K562 treated with DMSO at 1 percent for 48 hours (cell line): ENCODE measurements around the gene KRTAP1-5. TPM values are rescaled to one million over a fixed set of nuclear protein-coding genes. Genes with fewer than 3 reads are reported as not detected.

Experiments used
- total RNA-seq: library from RNA; unstranded; fragments of 300-600 nt; gene quantifications from 2 replicates; pipeline ENCODE4 v1.2.3, GENCODE V29; 2022; ENCODE audit warnings: low replicate concordance; ENCODE audit errors: extremely low read depth

The KRTAP1-5 gene
- total RNA-seq: not detected in 2 replicates

GRCh38 chr17:41026715-41027471 lies at the start of gene KRTAP1-5:
Gene KRTAP1-5, minus strand, starts transcription at chr17:41027208. Its CDS starts 53 bp downstream, at chr17:41027155.

GRCh38 chr17:41065829-41066624 lies 39.0 kb upstream of the KRTAP1-5 start, which contains the start of gene KRTAP2-4:
Gene KRTAP2-4, minus strand, starts transcription at chr17:41065879. Its CDS starts 34 bp downstream, at chr17:41065845.

GRCh38 chr17:41060052-41060604 lies 33.1 kb upstream of the KRTAP1-5 start, which contains the start of gene KRTAP2-3:
Gene KRTAP2-3, minus strand, starts transcription at chr17:41060114. Its CDS starts 64 bp downstream, at chr17:41060050.

GRCh38 chr17:41055130-41055529 lies 28.1 kb upstream of the KRTAP1-5 start, which contains the start of gene KRTAP2-2:
Gene KRTAP2-2, minus strand, starts transcription at chr17:41055230. Its CDS starts 19 bp downstream, at chr17:41055211.

GRCh38 chr17:41046735-41047465 lies 19.9 kb upstream of the KRTAP1-5 start, which contains the start of gene KRTAP2-1:
Gene KRTAP2-1, minus strand, starts transcription at chr17:41047316. Its CDS starts 49 bp downstream, at chr17:41047267.

GRCh38 chr17:41040783-41041571 lies 14.0 kb upstream of the KRTAP1-5 start, which contains the start of gene KRTAP1-1:
Gene KRTAP1-1, minus strand, starts transcription at chr17:41041450. Its CDS starts 53 bp downstream, at chr17:41041397.

GRCh38 chr17:41034346-41034935 lies 7.4 kb upstream of the KRTAP1-5 start, which contains the start of gene KRTAP1-3:
Gene KRTAP1-3, minus strand, starts transcription at chr17:41034874. Its CDS starts 53 bp downstream, at chr17:41034821.

GRCh38 chr17:41029633-41030245 lies 2.7 kb upstream of the KRTAP1-5 start, which contains the start of gene KRTAP1-4:
Gene KRTAP1-4, minus strand, starts transcription at chr17:41030195. Its CDS starts 117 bp downstream, at chr17:41030078.

GRCh38 chr17:41008811-41009210 lies 18.2 kb downstream of the KRTAP1-5 start, which contains the start of gene KRTAP3-1:
Gene KRTAP3-1, minus strand, starts transcription at chr17:41009128. Its CDS starts 54 bp downstream, at chr17:41009074.

GRCh38 chr17:40999563-40999962 lies 27.4 kb downstream of the KRTAP1-5 start, which contains the start of gene KRTAP3-2:
Gene KRTAP3-2, minus strand, starts transcription at chr17:40999906. Its CDS starts 53 bp downstream, at chr17:40999853.

GRCh38 chr17:40993839-40994238 lies 33.2 kb downstream of the KRTAP1-5 start, which contains the start of gene KRTAP3-3:
Gene KRTAP3-3, minus strand, starts transcription at chr17:40994164. Its CDS starts 67 bp downstream, at chr17:40994097.

GRCh38 chr17:40984226-40984625 lies 42.8 kb downstream of the KRTAP1-5 start, which contains the start of gene KRT40:
Gene KRT40, minus strand, starts transcription at chr17:40984326. Its CDS starts 53 bp downstream, at chr17:40984273.

Other genes with a start within 250 kb of the KRTAP1-5 start
- not detected in 2 replicates for gene KRT27, start 244.7 kb downstream of the KRTAP1-5 start, total RNA-seq
- gene KRT28, start 227.2 kb downstream of the KRTAP1-5 start, total RNA-seq: not detected in 2 replicates
- gene KRT10, start 204.6 kb downstream of the KRTAP1-5 start, total RNA-seq: not detected in 2 replicates
- gene KRT12, start 160.0 kb downstream of the KRTAP1-5 start, total RNA-seq: not detected in 2 replicates
- not detected in 2 replicates for gene KRT20, start 142.0 kb downstream of the KRTAP1-5 start, total RNA-seq
- not detected in 2 replicates for gene KRT23, start 89.6 kb downstream of the KRTAP1-5 start, total RNA-seq
- not detected in 2 replicates for gene KRT39, start 60.3 kb downstream of the KRTAP1-5 start, total RNA-seq
- not detected in 2 replicates for gene KRT40, start 42.9 kb downstream of the KRTAP1-5 start, total RNA-seq
- gene KRTAP3-3, start 33.0 kb downstream of the KRTAP1-5 start, total RNA-seq: not detected in 2 replicates
- gene KRTAP3-2, start 27.3 kb downstream of the KRTAP1-5 start, total RNA-seq: not detected in 2 replicates
- gene KRTAP3-1, start 18.1 kb downstream of the KRTAP1-5 start, total RNA-seq: not detected in 2 replicates
- gene KRTAP1-4, start 3.0 kb upstream of the KRTAP1-5 start, total RNA-seq: not detected in 2 replicates
- not detected in 2 replicates for gene KRTAP1-3, start 7.7 kb upstream of the KRTAP1-5 start, total RNA-seq
- gene KRTAP1-1, start 14.2 kb upstream of the KRTAP1-5 start, total RNA-seq: not detected in 2 replicates
- not detected in 2 replicates for gene KRTAP2-1, start 20.1 kb upstream of the KRTAP1-5 start, total RNA-seq
- not detected in 2 replicates for gene KRTAP2-2, start 28.0 kb upstream of the KRTAP1-5 start, total RNA-seq
- not detected in 2 replicates for gene KRTAP2-3, start 32.9 kb upstream of the KRTAP1-5 start, total RNA-seq
- gene KRTAP2-4, start 38.7 kb upstream of the KRTAP1-5 start, total RNA-seq: not detected in 2 replicates
- gene KRTAP4-7, start 56.9 kb upstream of the KRTAP1-5 start, total RNA-seq: not detected in 2 replicates
- gene KRTAP4-8, start 70.9 kb upstream of the KRTAP1-5 start, total RNA-seq: not detected in 2 replicates
- not detected in 2 replicates for gene KRTAP4-16, start 75.0 kb upstream of the KRTAP1-5 start, total RNA-seq
- gene KRTAP4-9, start 78.2 kb upstream of the KRTAP1-5 start, total RNA-seq: not detected in 2 replicates
- gene KRTAP4-11, start 91.2 kb upstream of the KRTAP1-5 start, total RNA-seq: not detected in 2 replicates
- gene KRTAP4-12, start 97.0 kb upstream of the KRTAP1-5 start, total RNA-seq: not detected in 2 replicates
- not detected in 2 replicates for gene KRTAP4-6, start 113.3 kb upstream of the KRTAP1-5 start, total RNA-seq
- not detected in 2 replicates for gene KRTAP4-5, start 122.6 kb upstream of the KRTAP1-5 start, total RNA-seq
- not detected in 2 replicates for gene KRTAP4-4, start 133.5 kb upstream of the KRTAP1-5 start, total RNA-seq
- not detected in 2 replicates for gene KRTAP4-3, start 141.0 kb upstream of the KRTAP1-5 start, total RNA-seq
- not detected in 2 replicates for gene KRTAP4-2, start 151.0 kb upstream of the KRTAP1-5 start, total RNA-seq
- not detected in 2 replicates for gene KRTAP4-1, start 157.7 kb upstream of the KRTAP1-5 start, total RNA-seq
- not detected in 2 replicates for gene KRTAP9-1, start 162.7 kb upstream of the KRTAP1-5 start, total RNA-seq
- not detected in 2 replicates for gene KRTAP9-2, start 199.4 kb upstream of the KRTAP1-5 start, total RNA-seq
- not detected in 2 replicates for gene KRTAP9-3, start 205.2 kb upstream of the KRTAP1-5 start, total RNA-seq
- not detected in 2 replicates for gene KRTAP9-8, start 210.8 kb upstream of the KRTAP1-5 start, total RNA-seq
- gene KRTAP9-4, start 222.5 kb upstream of the KRTAP1-5 start, total RNA-seq: not detected in 2 replicates
- gene KRTAP9-9, start 228.2 kb upstream of the KRTAP1-5 start, total RNA-seq: not detected in 2 replicates
- gene KRTAP9-6, start 238.2 kb upstream of the KRTAP1-5 start, total RNA-seq: not detected in 2 replicates
- gene KRTAP9-7, start 248.5 kb upstream of the KRTAP1-5 start, total RNA-seq: not detected in 2 replicates